HEK293 (cell line): ENCODE data around the gene HSD17B14.
A peak's percentile ranks its signal among the peaks of the same experiment; 100 is the strongest.
"Not testable (repeated sequence)": the region's sequence is repeated elsewhere in the genome, so short reads cannot be mapped to it uniquely, and the experiment has no call there.

Experiments used
- CTCF ChIA-PET: fragments of 350-600 bp; formaldehyde crosslinking; extraction: SDS; loops from one replicate; lab custom pipeline; 2021; ENCODE audit warnings: antibody characterized with exemption; lab: Yijun Ruan, JAX
- POLR2A ChIA-PET: fragments of 300-600 bp; formaldehyde crosslinking; extraction: SDS; loops from one replicate; lab custom pipeline; 2020; ENCODE audit warnings: antibody characterized with exemption, inconsistent platforms; lab: Yijun Ruan, JAX
- H3K27ac ChIP-seq: fragments of 200-500 bp; sonication (Bioruptor generic); 2 replicates; pipeline ENCODE4 v1.5.1; 2014; ENCODE audit warnings: low read depth, low read length, control low read depth, inconsistent platforms; ENCODE audit errors: extremely low read depth
- H3K36me3 ChIP-seq, 2 experiments: fragments of 200-500 bp in 1 of 2; sonication (Bioruptor generic) in 1 of 2; 1 replicate in 1 of 2; 2 replicates in 1 of 2; pipeline ENCODE4 v1.5.1; 2014 to 2017; ENCODE audit warnings: inconsistent platforms in 2 of 2, low read length in 2 of 2; ENCODE audit not compliant: control insufficient read depth in 2 of 2, insufficient read depth in 1 of 2
- H3K4me1 ChIP-seq: fragments of 200-500 bp; sonication (Bioruptor generic); 2 replicates; pipeline ENCODE4 v1.5.1; 2014; ENCODE audit warnings: mild to moderate bottlenecking, low read length, inconsistent platforms; ENCODE audit not compliant: control insufficient read depth, insufficient read depth
- H3K4me3 ChIP-seq: 2 replicates; pipeline ENCODE4 v1.5.1; 2011; ENCODE audit warnings: low read depth, mild to moderate bottlenecking, control low read depth, low read length, moderate library complexity
- H3K9me3 ChIP-seq: fragments of 200-500 bp; sonication (Bioruptor generic); 2 replicates; pipeline ENCODE4 v1.5.1; 2014; ENCODE audit warnings: low read depth, low read length, inconsistent platforms; ENCODE audit not compliant: control insufficient read depth, insufficient read depth
- KLF8 ChIP-seq: fragments of 450-650 bp; formaldehyde crosslinking; IDR thresholded peaks from 2 replicates; pipeline ENCODE4 v1.5.1; 2016; ENCODE audit warnings: missing biosample characterization, missing genetic modification characterization
- MEIS1 ChIP-seq: sonication (generic); formaldehyde crosslinking; IDR thresholded peaks from 2 replicates; pipeline ENCODE4 v1.8.1; 2022; ENCODE audit warnings: missing genetic modification reagents, mild to moderate bottlenecking, borderline replicate concordance
- ZFP69B ChIP-seq: fragments of 450-650 bp; formaldehyde crosslinking; IDR thresholded peaks from 2 replicates; pipeline ENCODE4 v1.5.1; 2016; ENCODE audit warnings: missing biosample characterization, missing genetic modification characterization
- ZNF175 ChIP-seq: fragments of 450-650 bp; formaldehyde crosslinking; IDR thresholded peaks from 2 replicates; pipeline ENCODE4 v1.5.1; 2016; ENCODE audit warnings: missing biosample characterization, missing genetic modification characterization
- ZNF521 ChIP-seq: fragments of 450-650 bp; formaldehyde crosslinking; IDR thresholded peaks from 2 replicates; pipeline ENCODE4 v1.5.1; 2017; ENCODE audit warnings: missing biosample characterization, mild to moderate bottlenecking, missing genetic modification characterization
- ZNF530 ChIP-seq: fragments of 450-650 bp; formaldehyde crosslinking; IDR thresholded peaks from 2 replicates; pipeline ENCODE4 v1.5.1; 2016; ENCODE audit warnings: low read depth, missing biosample characterization, missing genetic modification characterization
- ZNF549 ChIP-seq: fragments of 450-650 bp; IDR thresholded peaks from 2 replicates; pipeline ENCODE4 v1.5.1; 2018; ENCODE audit warnings: missing biosample characterization, missing genetic modification characterization, mild to moderate bottlenecking, inconsistent platforms, moderate library complexity
- ZNF843 ChIP-seq: fragments of 450-650 bp; formaldehyde crosslinking; IDR thresholded peaks from 2 replicates; pipeline ENCODE4 v1.5.1; 2016; ENCODE audit warnings: missing biosample characterization, missing genetic modification characterization
- TF ChIP-seq, protein P1 (sequence below): fragments of 450-650 bp; formaldehyde crosslinking; IDR thresholded peaks from 2 replicates; pipeline ENCODE4 v1.5.1; 2016; ENCODE audit warnings: missing biosample characterization, missing genetic modification characterization, borderline replicate concordance
- TF ChIP-seq, protein P2 (sequence below): fragments of 450-650 bp; formaldehyde crosslinking; IDR thresholded peaks from 2 replicates; pipeline ENCODE4 v1.5.1; 2017; ENCODE audit warnings: missing biosample characterization, missing genetic modification characterization
- TF ChIP-seq, protein P3 (sequence below): fragments of 450-650 bp; formaldehyde crosslinking; IDR thresholded peaks from 2 replicates; pipeline ENCODE4 v1.5.1; 2016; ENCODE audit warnings: missing biosample characterization, missing genetic modification characterization

Gene HSD17B14

DNA sequence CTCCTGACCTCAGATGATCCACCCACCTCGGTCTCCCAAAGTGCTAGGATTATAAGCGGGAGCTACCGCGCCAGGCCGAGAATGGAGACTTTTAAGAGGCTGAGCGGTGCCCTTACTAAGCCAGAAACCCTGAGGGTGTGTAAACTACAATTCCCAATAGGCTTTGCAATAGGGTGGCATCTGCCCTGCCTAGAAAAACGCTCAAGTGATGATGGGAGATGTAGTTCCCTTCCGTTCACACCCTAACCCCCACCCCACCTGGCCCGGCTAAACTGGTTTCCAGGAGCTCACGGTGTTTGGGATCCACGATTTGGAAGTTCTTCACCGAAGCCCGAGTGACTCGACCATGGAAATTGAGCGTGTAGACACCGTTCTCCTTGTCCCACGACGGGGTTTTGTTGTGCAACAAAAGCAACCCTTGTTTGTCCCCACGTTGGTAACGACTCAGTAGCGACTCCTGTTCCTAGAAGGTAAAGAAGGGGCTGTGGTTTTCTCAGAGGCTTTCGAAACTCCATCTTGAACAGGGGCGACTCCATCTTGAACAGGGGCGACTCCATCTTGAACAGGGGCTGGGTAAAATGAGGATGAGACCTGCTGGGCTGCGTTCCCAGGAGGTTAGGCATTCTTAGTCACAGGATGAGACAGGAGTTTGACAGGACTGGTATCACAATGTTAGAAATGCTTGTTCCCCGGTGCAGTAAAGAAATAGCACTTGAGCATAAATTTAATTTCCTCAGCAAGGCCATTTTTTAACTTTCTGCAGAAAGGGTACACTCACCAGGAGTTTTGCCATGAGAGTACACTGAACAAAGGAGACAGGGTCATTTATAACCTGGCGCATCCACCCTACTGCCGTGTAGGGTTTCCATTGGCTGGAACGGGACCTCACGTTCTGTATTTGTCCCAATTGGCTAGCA is 45.7 kb upstream of the HSD17B14 start (continued):
- TF ChIP-seq, protein P1, sequence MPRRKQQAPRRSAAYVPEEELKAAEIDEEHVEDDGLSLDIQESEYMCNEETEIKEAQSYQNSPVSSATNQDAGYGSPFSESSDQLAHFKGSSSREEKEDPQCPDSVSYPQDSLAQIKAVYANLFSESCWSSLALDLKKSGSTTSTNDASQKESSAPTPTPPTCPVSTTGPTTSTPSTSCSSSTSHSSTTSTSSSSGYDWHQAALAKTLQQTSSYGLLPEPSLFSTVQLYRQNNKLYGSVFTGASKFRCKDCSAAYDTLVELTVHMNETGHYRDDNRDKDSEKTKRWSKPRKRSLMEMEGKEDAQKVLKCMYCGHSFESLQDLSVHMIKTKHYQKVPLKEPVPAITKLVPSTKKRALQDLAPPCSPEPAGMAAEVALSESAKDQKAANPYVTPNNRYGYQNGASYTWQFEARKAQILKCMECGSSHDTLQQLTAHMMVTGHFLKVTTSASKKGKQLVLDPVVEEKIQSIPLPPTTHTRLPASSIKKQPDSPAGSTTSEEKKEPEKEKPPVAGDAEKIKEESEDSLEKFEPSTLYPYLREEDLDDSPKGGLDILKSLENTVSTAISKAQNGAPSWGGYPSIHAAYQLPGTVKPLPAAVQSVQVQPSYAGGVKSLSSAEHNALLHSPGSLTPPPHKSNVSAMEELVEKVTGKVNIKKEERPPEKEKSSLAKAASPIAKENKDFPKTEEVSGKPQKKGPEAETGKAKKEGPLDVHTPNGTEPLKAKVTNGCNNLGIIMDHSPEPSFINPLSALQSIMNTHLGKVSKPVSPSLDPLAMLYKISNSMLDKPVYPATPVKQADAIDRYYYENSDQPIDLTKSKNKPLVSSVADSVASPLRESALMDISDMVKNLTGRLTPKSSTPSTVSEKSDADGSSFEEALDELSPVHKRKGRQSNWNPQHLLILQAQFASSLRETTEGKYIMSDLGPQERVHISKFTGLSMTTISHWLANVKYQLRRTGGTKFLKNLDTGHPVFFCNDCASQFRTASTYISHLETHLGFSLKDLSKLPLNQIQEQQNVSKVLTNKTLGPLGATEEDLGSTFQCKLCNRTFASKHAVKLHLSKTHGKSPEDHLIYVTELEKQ (tag by site-specific recombination) = no peak
- TF ChIP-seq ZNF530 (tag by site-specific recombination) (no peak), MEIS1 (CRISPR knock-in tag) (no peak), ZNF175 (tag by site-specific recombination) (no peak), ZFP69B (tag by site-specific recombination) (no peak), ZNF521 (tag by site-specific recombination) (no peak), ZNF549 (tag by site-specific recombination) (no peak), KLF8 (tag by site-specific recombination) (peak; percentile 77)
- TF ChIP-seq, protein P2, sequence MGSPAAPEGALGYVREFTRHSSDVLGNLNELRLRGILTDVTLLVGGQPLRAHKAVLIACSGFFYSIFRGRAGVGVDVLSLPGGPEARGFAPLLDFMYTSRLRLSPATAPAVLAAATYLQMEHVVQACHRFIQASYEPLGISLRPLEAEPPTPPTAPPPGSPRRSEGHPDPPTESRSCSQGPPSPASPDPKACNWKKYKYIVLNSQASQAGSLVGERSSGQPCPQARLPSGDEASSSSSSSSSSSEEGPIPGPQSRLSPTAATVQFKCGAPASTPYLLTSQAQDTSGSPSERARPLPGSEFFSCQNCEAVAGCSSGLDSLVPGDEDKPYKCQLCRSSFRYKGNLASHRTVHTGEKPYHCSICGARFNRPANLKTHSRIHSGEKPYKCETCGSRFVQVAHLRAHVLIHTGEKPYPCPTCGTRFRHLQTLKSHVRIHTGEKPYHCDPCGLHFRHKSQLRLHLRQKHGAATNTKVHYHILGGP (tag by site-specific recombination) = no peak

DNA sequence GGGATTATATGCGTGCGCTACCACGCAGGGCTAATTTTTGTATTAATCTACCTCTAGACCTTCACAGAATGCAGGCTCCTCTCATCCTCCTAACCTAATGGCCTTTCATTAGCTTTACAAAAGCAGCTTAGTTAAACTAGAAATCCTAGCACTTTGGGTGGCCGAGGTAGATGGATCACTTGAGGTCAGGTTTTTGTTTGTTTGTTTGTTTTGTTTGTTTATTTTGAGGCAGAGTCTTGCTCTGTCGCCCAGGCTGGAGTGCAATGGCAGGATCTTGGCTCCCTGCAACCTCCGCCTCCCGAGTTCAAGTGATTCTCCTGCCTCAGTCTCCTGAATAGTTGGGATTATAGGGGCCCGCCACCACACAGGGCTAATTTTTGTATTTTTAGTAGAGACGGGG is 43.4 kb upstream of the HSD17B14 start:
- ChIA-PET POLR2A (interaction anchor here (0.7 kb wide), 1 partner anchor 373 kb away, joined by 5 read pairs; no protein-coding TSS in a partner anchor), CTCF (interaction anchor here (1.1 to 4.1 kb wide), 2 partner anchors 38 to 195 kb away, joined by 5 to 22 read pairs; no protein-coding TSS in a partner anchor)
- peaks cover 0 to 14% of the 10 kb centered on the region in 2 experiments; a peak in 2 of 3 replicates for H3K36me3 ChIP-seq
- peaks cover 11% of the 10 kb centered on the region for H3K4me1 ChIP-seq
- H3K4me3 ChIP-seq, H3K9me3 ChIP-seq, H3K27ac ChIP-seq: not testable (repeated sequence)

DNA sequence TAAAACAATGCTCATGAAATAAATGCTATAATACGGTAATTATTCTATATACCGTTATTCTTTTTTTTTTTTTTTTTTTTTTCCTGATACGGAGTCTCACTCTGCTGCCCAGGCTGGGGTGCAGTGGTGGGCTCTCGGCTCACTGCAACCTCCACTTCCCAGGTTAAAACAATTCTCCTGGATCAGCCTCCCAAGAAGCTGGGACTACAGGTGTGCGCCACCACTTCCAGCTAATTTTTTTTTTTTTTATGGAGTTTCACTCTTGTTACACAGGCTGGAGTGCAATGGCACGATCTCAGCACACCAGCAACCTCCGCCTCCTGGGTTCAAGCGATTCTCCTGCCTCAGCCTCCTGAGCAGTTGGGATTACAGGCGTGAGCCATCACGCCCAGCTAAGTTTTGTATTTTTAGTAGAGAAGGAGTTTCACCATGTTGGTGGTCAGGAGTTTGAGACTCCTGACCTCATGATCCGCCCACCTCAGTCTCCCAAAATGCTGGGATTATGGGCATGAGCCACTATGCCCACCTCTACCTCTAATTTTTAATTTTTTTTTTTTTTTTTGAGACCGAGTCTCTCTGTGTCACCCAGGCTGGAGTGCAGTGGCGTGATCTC is 42.8 kb upstream of the HSD17B14 start:
- peaks cover 0 to 19% of the 10 kb centered on the region in 2 experiments; a peak in 2 of 3 replicates for H3K36me3 ChIP-seq
- CTCF ChIA-PET = interaction anchor here (1.1 to 4.1 kb wide), 2 partner anchors 37 to 195 kb away, joined by 5 to 22 read pairs; no protein-coding TSS in a partner anchor
- H3K4me1 ChIP-seq = peaks cover 17% of the 10 kb centered on the region
- H3K4me3 ChIP-seq = no peak overlapping the region
- TF ChIP-seq, protein P3, sequence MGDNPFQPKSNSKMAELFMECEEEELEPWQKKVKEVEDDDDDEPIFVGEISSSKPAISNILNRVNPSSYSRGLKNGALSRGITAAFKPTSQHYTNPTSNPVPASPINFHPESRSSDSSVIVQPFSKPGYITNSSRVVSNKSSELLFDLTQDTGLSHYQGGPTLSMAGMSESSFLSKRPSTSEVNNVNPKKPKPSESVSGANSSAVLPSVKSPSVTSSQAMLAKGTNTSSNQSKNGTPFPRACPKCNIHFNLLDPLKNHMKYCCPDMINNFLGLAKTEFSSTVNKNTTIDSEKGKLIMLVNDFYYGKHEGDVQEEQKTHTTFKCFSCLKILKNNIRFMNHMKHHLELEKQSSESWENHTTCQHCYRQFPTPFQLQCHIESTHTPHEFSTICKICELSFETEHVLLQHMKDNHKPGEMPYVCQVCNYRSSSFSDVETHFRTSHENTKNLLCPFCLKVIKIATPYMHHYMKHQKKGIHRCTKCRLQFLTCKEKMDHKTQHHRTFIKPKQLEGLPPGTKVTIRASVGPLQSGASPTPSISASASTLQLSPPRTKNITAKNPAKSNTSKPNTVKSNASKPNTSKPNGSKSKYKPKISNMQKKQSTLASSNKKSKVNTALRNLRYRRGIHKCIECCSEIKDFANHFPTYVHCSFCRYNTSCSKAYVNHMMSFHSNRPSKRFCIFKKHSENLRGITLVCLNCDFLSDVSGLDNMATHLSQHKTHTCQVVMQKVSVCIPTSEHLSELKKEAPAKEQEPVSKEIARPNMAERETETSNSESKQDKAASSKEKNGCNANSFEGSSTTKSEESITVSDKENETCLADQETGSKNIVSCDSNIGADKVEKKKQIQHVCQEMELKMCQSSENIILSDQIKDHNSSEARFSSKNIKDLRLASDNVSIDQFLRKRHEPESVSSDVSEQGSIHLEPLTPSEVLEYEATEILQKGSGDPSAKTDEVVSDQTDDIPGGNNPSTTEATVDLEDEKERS (tag by site-specific recombination) = 0 out of 2 replicates have a peak, but pooled peaks have one; percentile 37
- TF ChIP-seq ZNF843 (tag by site-specific recombination) = no peak
- TF ChIP-seq, all 188 proteins: peak for 1
- POLR2A ChIA-PET = interaction anchor here (0.7 kb wide), 2 partner anchors 87 to 373 kb away, joined by 3 to 5 read pairs; no protein-coding TSS in a partner anchor
- H3K27ac ChIP-seq = no peak overlapping the region
- no peaks in the 10 kb centered on the region for H3K9me3 ChIP-seq
